NCI-H146 treated with DMSO at 0.1 percent for 48 hours (cell line): ENCODE data around the gene ALDOA.

Source experiments
- DNase-seq: peaks from one replicate; lab custom pipeline; 2025; ENCODE audit not compliant: unreplicated experiment; lab: John Stamatoyannopoulos, UW

The ALDOA gene

GRCh38 chr16:30088832-30089624 lies 23.5 kb downstream of the ALDOA start:
- no peak for DNase-seq

- no peak for DNase-seq
Observed at GRCh38 chr16:30090610-30091331, 25.2 kb downstream of the ALDOA start.

GRCh38 chr16:30091474-30092372 lies 26.2 kb downstream of the ALDOA start, which contains the start of gene TBX6:
TBX6 (minus strand) TSS chr16:30091924; CDS start chr16:30091193, 731 bp downstream.
- peak; percentile 80 for DNase-seq

- no peak for DNase-seq
Observed at GRCh38 chr16:30092373-30093010, 26.9 kb downstream of the ALDOA start.

- DNase-seq = no peak
Observed at GRCh38 chr16:30094541-30095165, 29.1 kb downstream of the ALDOA start.

- no peak for DNase-seq
Observed at GRCh38 chr16:30095166-30096078, 29.9 kb downstream of the ALDOA start.

GRCh38 chr16:30096105-30096861 lies 30.7 kb downstream of the ALDOA start, which contains the start of gene YPEL3:
YPEL3 (minus strand) TSS chr16:30096213; CDS start chr16:30095482, 731 bp downstream.
- peak; percentile 80 for DNase-seq

- no peak for DNase-seq
Observed at GRCh38 chr16:30096862-30097563, 31.5 kb downstream of the ALDOA start.

- DNase-seq = no peak
Observed at GRCh38 chr16:30104090-30104489, 38.5 kb downstream of the ALDOA start.

- DNase-seq = no peak
Observed at GRCh38 chr16:30104492-30104891, 38.9 kb downstream of the ALDOA start.

GRCh38 chr16:30108059-30108850 lies 42.7 kb downstream of the ALDOA start:
- no peak for DNase-seq

GRCh38 chr16:30110661-30111060 lies 45.1 kb downstream of the ALDOA start:
- no peak for DNase-seq

- DNase-seq = no peak
Observed at GRCh38 chr16:30112197-30113030, 46.9 kb downstream of the ALDOA start.

- no peak for DNase-seq
Observed at GRCh38 chr16:30113031-30113710, 47.6 kb downstream of the ALDOA start, which contains the start of gene GDPD3. GDPD3 (minus strand) TSS chr16:30113537; CDS start chr16:30113478, 59 bp downstream.

- DNase-seq = no peak
Observed at GRCh38 chr16:30113711-30114333, 48.3 kb downstream of the ALDOA start.
